Measurements from ENCODE around the gene SCFD2. TPM values are rescaled to one million over a fixed set of nuclear protein-coding genes. Genes with fewer than 3 reads are reported as not detected.

The SCFD2 gene
- total RNA-seq, 1 donor from 2014 or later = 11.9 TPM

DNA sequence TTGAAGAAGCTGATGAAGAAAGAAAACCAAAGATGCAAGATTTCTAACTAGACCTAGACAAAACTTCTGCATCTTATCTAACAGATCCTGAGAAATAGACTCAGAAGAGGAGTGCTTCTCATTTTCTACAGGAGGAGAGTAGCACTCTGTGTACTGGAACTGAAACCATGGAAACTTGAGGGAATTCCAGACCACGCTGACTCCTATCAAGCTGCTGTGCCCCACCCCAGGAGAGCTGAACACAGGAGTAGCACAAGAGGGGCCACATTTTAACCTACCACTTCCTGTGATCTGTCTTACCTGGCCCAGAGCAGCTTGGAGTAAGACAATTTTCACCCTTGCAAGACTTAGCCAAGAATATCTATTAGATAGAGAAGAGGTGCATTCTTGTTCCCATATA lies 248.9 kb downstream of the SCFD2 start:
- peaks cover 2% of the 10 kb centered on the region for H3K9me3 Mint-ChIP-seq (ENCODE audit: unreplicated experiment)
- no peak overlapping the region for H3K4me3 Mint-ChIP-seq (ENCODE audit: unreplicated experiment)
- no peak overlapping the region for H3K9ac ChIP-seq (ENCODE audit: low read length)
- H3K9me3 ChIP-seq (ENCODE audit: insufficient read depth, low read depth, low read length) = no peaks in the 10 kb centered on the region
- DNase-seq (ENCODE audit: low read depth) (peak; percentile 55), FAIRE-seq (no peak)
- no peak overlapping the region for H2AFZ ChIP-seq (ENCODE audit: low read depth, low read length)
- H3K27me3 ChIP-seq (ENCODE audit: insufficient read depth, low read length) = no peaks in the 10 kb centered on the region
- no peak overlapping the region for H3K4me2 ChIP-seq (ENCODE audit: low read length)
- H3K27ac Mint-ChIP-seq (ENCODE audit: unreplicated experiment) = peak overlapping the region; percentile 81
- H3K27ac ChIP-seq (ENCODE audit: low read depth, low read length) = no peak overlapping the region
- H3K27me3 Mint-ChIP-seq (ENCODE audit: low read depth, unreplicated experiment) = no peaks in the 10 kb centered on the region
- H3K4me1 ChIP-seq (ENCODE audit: insufficient read depth, low read length) = peaks cover 9% of the 10 kb centered on the region
- H3K79me2 ChIP-seq (ENCODE audit: insufficient read depth, low read length) = no peaks in the 10 kb centered on the region
- no peak overlapping the region for H3K4me3 ChIP-seq (ENCODE audit: insufficient read depth, low read depth, low read length)
- H4K20me1 ChIP-seq (ENCODE audit: insufficient read depth, low read length) = no peaks in the 10 kb centered on the region
- peaks cover 31% of the 10 kb centered on the region for H3K4me1 Mint-ChIP-seq (ENCODE audit: low read depth, unreplicated experiment)
- H3K36me3 ChIP-seq (ENCODE audit: insufficient read depth, low read length) = no peaks in the 10 kb centered on the region
- TF ChIP-seq EZH2 (IDR thresholded peaks at IDR 0.05; ENCODE audit: insufficient read depth, low read length) = no peak
- TF ChIP-seq, protein P1, sequence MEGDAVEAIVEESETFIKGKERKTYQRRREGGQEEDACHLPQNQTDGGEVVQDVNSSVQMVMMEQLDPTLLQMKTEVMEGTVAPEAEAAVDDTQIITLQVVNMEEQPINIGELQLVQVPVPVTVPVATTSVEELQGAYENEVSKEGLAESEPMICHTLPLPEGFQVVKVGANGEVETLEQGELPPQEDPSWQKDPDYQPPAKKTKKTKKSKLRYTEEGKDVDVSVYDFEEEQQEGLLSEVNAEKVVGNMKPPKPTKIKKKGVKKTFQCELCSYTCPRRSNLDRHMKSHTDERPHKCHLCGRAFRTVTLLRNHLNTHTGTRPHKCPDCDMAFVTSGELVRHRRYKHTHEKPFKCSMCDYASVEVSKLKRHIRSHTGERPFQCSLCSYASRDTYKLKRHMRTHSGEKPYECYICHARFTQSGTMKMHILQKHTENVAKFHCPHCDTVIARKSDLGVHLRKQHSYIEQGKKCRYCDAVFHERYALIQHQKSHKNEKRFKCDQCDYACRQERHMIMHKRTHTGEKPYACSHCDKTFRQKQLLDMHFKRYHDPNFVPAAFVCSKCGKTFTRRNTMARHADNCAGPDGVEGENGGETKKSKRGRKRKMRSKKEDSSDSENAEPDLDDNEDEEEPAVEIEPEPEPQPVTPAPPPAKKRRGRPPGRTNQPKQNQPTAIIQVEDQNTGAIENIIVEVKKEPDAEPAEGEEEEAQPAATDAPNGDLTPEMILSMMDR (IDR thresholded peaks at IDR 0.05; ENCODE audit: insufficient read depth, low read depth, low read length) = no peak
- no peaks in the 10 kb centered on the region for H3K36me3 Mint-ChIP-seq (ENCODE audit: low read depth, unreplicated experiment)

DNA sequence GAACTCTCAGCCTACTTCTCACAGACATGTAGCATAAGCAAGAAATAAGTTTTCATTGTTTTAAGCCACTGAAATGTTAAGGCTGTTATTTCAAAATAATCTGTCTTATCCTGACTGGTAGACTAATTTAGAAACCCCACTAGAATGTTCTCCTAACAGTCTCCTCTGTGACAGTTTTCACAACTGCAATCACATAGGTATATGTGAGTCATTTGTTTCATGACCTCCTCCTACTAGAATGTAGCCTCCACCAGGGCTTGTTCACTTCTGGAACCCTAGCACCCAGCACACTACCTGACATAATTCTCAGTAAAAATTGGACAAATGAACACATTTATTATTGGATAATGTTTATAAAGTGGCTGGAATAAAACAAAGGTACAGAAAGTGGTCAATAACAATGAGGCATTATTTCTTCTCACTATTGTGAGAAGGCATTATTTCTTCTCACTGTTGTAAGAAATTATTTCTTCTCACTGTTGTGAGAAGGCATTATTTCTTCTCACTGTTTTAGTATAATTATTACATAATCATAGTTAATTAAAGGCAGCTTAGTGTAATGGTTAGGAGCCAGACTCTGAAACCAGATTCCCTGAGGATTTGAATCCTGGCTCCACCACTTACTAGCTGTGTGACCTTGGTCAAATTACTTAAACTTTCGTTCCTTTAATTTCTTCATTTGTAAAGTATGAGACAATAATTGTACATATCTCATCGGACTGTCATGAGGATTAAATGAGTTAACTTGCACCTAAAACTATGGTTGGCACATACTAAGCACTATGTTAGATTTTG lies 252.2 kb downstream of the SCFD2 start:
- no peak overlapping the region for H3K4me2 ChIP-seq (ENCODE audit: low read length)
- Mint-ChIP-seq H3K27ac (ENCODE audit: unreplicated experiment) (no peak overlapping the region), H3K4me1 (ENCODE audit: low read depth, unreplicated experiment) (peaks cover 16% of the 10 kb centered on the region), H3K36me3 (ENCODE audit: low read depth, unreplicated experiment) (no peaks in the 10 kb centered on the region), H3K4me3 (ENCODE audit: unreplicated experiment) (no peak overlapping the region), H3K27me3 (ENCODE audit: low read depth, unreplicated experiment) (no peaks in the 10 kb centered on the region), H3K9me3 (ENCODE audit: unreplicated experiment) (peaks cover 9% of the 10 kb centered on the region)
- no peak overlapping the region for H3K27ac ChIP-seq (ENCODE audit: low read depth, low read length)
- TF ChIP-seq, protein P1 (IDR thresholded peaks at IDR 0.05; ENCODE audit: insufficient read depth, low read depth, low read length) = no peak
- TF ChIP-seq EZH2 (IDR thresholded peaks at IDR 0.05; ENCODE audit: insufficient read depth, low read length) = no peak
- no peaks in the 10 kb centered on the region for H3K27me3 ChIP-seq (ENCODE audit: insufficient read depth, low read length)
- H3K36me3 ChIP-seq (ENCODE audit: insufficient read depth, low read length) = no peaks in the 10 kb centered on the region
- no peak overlapping the region for H3K9ac ChIP-seq (ENCODE audit: low read length)
- DNase-seq (ENCODE audit: low read depth) = peak; percentile 12
- no peaks in the 10 kb centered on the region for H3K4me1 ChIP-seq (ENCODE audit: insufficient read depth, low read length)
- no peak overlapping the region for H3K4me3 ChIP-seq (ENCODE audit: insufficient read depth, low read depth, low read length)
- no peaks in the 10 kb centered on the region for H4K20me1 ChIP-seq (ENCODE audit: insufficient read depth, low read length)
- no peaks in the 10 kb centered on the region for H3K9me3 ChIP-seq (ENCODE audit: insufficient read depth, low read depth, low read length)
- no peak for FAIRE-seq
- no peaks in the 10 kb centered on the region for H3K79me2 ChIP-seq (ENCODE audit: insufficient read depth, low read length)
- no peak overlapping the region for H2AFZ ChIP-seq (ENCODE audit: low read depth, low read length)

DNA sequence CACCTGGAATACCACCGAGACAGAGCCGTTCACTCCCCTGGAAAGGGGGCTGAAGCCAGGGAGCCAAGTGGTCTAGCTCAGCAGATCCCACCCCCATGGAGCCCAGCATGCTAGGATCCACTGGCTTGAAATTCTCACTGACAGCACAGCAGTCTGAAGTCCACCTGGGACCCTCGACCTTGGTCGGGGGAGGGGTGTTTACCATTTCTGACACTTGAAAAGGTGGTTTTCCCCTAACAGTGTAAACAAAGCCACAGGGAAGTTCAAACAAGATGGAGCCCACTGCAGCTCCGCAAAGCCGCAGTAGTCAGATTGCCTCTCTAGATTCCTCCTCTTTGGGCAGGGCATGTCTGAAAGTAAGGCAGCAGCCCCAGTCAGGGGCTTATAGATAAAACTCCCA lies 260.5 kb downstream of the SCFD2 start:
- no peak overlapping the region for H3K4me3 ChIP-seq (ENCODE audit: insufficient read depth, low read depth, low read length)
- H3K4me1 Mint-ChIP-seq (ENCODE audit: low read depth, unreplicated experiment) = peaks cover 24% of the 10 kb centered on the region
- peaks cover 6% of the 10 kb centered on the region for H3K9me3 Mint-ChIP-seq (ENCODE audit: unreplicated experiment)
- no peak overlapping the region for H2AFZ ChIP-seq (ENCODE audit: low read depth, low read length)
- no peak for DNase-seq (ENCODE audit: low read depth)
- H3K4me3 Mint-ChIP-seq (ENCODE audit: unreplicated experiment) = no peak overlapping the region
- H3K4me2 ChIP-seq (ENCODE audit: low read length) = no peak overlapping the region
- FAIRE-seq = no peak
- H4K20me1 ChIP-seq (ENCODE audit: insufficient read depth, low read length) = no peaks in the 10 kb centered on the region
- no peaks in the 10 kb centered on the region for H3K9me3 ChIP-seq (ENCODE audit: insufficient read depth, low read depth, low read length)
- peaks cover 1% of the 10 kb centered on the region for H3K36me3 Mint-ChIP-seq (ENCODE audit: low read depth, unreplicated experiment)
- no peak for TF ChIP-seq EZH2 (IDR thresholded peaks at IDR 0.05; ENCODE audit: insufficient read depth, low read length)
- TF ChIP-seq, protein P1 (IDR thresholded peaks at IDR 0.05; ENCODE audit: insufficient read depth, low read depth, low read length) = no peak
- no peak overlapping the region for H3K27ac Mint-ChIP-seq (ENCODE audit: unreplicated experiment)
- H3K27me3 Mint-ChIP-seq (ENCODE audit: low read depth, unreplicated experiment) = no peaks in the 10 kb centered on the region
- peaks cover 18% of the 10 kb centered on the region for H3K4me1 ChIP-seq (ENCODE audit: insufficient read depth, low read length)
- H3K27ac ChIP-seq (ENCODE audit: low read depth, low read length) = no peak overlapping the region
- no peaks in the 10 kb centered on the region for H3K36me3 ChIP-seq (ENCODE audit: insufficient read depth, low read length)
- H3K27me3 ChIP-seq (ENCODE audit: insufficient read depth, low read length) = no peaks in the 10 kb centered on the region
- no peak overlapping the region for H3K9ac ChIP-seq (ENCODE audit: low read length)
- no peaks in the 10 kb centered on the region for H3K79me2 ChIP-seq (ENCODE audit: insufficient read depth, low read length)

All from astrocyte (in vitro differentiated cells and primary cell).